Gastrocnemius medialis (tissue), 4 donors: ENCODE data around the gene PRDM16. TPM values are rescaled to one million over a fixed set of nuclear protein-coding genes. Genes with fewer than 3 reads are reported as not detected.
"Not testable (repeated sequence)": the region's sequence is repeated elsewhere in the genome, so short reads cannot be mapped to it uniquely, and the experiment has no call there.

Experiments
- ATAC-seq, 2 donors: fragments of 150-250 bp; one replicate each; pipeline ENCODE4 v1.9.1; 2016
- DNase-seq, 2 donors: peaks; one replicate each; pipeline ENCODE4 v3.0.0-alpha.2; 2019
- H3K27ac ChIP-seq, 4 donors: fragments of 200-600 bp; sonication (generic); 1 replicate in 1 of 4; 2 replicates in 3 of 4; pipeline ENCODE4 v1.5.1; 2016 to 2018; ENCODE audit warnings: mild to moderate bottlenecking in 2 of 4, moderate library complexity in 1 of 4
- H3K27me3 ChIP-seq, 3 donors: fragments of 200-600 bp; sonication (generic) in 2 of 3; 1 replicate in 1 of 3; 2 replicates in 2 of 3; pipeline versions ENCODE4 v1.5.1 to v1.6.0; 2016 to 2019; ENCODE audit warnings: mild to moderate bottlenecking in 1 of 3, moderate library complexity in 1 of 3
- H3K36me3 ChIP-seq, 2 donors: fragments of 200-600 bp; sonication (generic) in 1 of 2; one replicate each; pipeline ENCODE4 v1.5.1; 2017 to 2018
- H3K4me1 ChIP-seq, 2 donors: fragments of 200-600 bp; sonication (generic) in 1 of 2; one replicate each; pipeline ENCODE4 v1.5.1; 2016 to 2017; ENCODE audit warnings: mild to moderate bottlenecking in 2 of 2
- H3K4me3 ChIP-seq, 4 donors: fragments of 200-600 bp; sonication (generic) in 3 of 4; 1 replicate in 1 of 4; 2 replicates in 3 of 4; pipeline ENCODE4 v1.5.1; 2016 to 2019; ENCODE audit warnings: mild to moderate bottlenecking in 2 of 4
- H3K9me3 ChIP-seq, 3 donors: fragments of 200-600 bp; sonication (generic) in 2 of 3; 1 replicate in 1 of 3; 2 replicates in 2 of 3; pipeline ENCODE4 v1.5.1; 2016 to 2019
- POLR2A ChIP-seq, 2 donors: fragments of 450-650 bp; IDR thresholded peaks; one replicate each; pipeline ENCODE4 v1.6.1; 2017; ENCODE audit warnings: antibody characterized with exemption in 2 of 2, mild to moderate bottlenecking in 2 of 2, moderate library complexity in 2 of 2
- in situ Hi-C, 4 donors: fragments of 200-750 bp; cut with MboI; loops; one replicate each; pipeline versions ENCODE4 v1.15.0 to v1.8.0; 2017; ENCODE audit warnings: low sequenced_read_pairs in 4 of 4
- intact Hi-C: fragments of 100-400 bp; cut with DNase I; formaldehyde crosslinking; loops from one replicate; pipeline ENCODE4 v1.15.1; 2023; ENCODE audit warnings: low total_unique reads
- total RNA-seq, 4 donors: library from RNA; depleted of rRNA; stranded (reverse); fragments of >200 nt; gene quantifications; one replicate each; pipeline versions ENCODE4 v1.1.0 to v1.2.3, GENCODE V29; 2016
- TF ChIP-seq, protein P1 (sequence below), 5 experiments: fragments of 450-650 bp in 3 of 5; fragments of 200-600 bp in 2 of 5; sonication (generic) in 2 of 5; IDR thresholded peaks in 4 of 5; conservative IDR thresholded peaks in 1 of 5; 1 replicate in 4 of 5; 2 replicates in 1 of 5; pipeline ENCODE4 v1.5.1; 2016 to 2019; ENCODE audit warnings: antibody characterized with exemption in 5 of 5, mild to moderate bottlenecking in 3 of 5, moderate library complexity in 3 of 5

PRDM16 gene
- total RNA-seq, 4 donors from 2014 or later: 0.03 to 0.19 (median 0.17) TPM

DNA sequence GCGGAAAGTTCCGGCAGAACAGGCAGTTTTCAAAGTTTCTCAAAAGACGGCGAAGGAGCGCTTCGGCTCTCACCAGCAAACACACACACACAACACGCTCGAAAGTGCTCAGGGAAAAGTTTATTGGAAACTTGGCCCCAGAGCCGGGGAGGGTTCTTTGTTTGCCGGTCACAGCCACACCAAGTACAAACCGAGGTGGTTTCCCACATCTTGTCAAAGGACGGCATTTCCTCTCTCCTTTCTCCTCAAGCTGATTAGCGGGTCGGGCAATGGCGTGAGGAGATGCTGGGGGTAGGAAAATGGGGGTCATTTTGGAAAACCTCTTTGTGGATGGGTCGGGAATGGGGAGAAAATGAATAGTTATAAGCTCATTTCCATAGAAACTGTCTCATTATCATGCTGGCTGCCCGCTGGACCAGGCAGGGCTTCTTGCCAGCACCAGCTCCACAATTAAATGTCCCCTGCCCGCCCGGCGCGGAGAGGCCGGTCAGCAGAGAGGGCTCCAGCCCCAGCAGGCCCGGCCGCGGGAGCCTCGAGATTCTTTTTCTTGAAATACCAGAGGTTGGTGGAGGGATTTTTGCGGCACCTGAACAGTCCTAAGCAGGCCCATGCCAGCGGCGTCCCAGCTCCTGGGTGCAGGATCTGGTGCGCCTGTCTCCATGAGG lies 92.3 kb downstream of the PRDM16 start:
- ATAC-seq (no peak), DNase-seq (no peak)
- intact Hi-C loops (no loop called here), in situ Hi-C loops (no loop called here)
- Histone ChIP-seq H3K4me1 (no peaks in the 10 kb centered on the region), H3K9me3 (no peaks in the 10 kb centered on the region), H3K27me3 (peaks cover 0 to 7% (median 1%) of the 10 kb centered on the region in 3 donors), H3K36me3 (no peaks in the 10 kb centered on the region), H3K27ac (no peak overlapping the region), H3K4me3 (no peak overlapping the region)
- TF ChIP-seq, protein P1, sequence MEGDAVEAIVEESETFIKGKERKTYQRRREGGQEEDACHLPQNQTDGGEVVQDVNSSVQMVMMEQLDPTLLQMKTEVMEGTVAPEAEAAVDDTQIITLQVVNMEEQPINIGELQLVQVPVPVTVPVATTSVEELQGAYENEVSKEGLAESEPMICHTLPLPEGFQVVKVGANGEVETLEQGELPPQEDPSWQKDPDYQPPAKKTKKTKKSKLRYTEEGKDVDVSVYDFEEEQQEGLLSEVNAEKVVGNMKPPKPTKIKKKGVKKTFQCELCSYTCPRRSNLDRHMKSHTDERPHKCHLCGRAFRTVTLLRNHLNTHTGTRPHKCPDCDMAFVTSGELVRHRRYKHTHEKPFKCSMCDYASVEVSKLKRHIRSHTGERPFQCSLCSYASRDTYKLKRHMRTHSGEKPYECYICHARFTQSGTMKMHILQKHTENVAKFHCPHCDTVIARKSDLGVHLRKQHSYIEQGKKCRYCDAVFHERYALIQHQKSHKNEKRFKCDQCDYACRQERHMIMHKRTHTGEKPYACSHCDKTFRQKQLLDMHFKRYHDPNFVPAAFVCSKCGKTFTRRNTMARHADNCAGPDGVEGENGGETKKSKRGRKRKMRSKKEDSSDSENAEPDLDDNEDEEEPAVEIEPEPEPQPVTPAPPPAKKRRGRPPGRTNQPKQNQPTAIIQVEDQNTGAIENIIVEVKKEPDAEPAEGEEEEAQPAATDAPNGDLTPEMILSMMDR (IDR thresholded peaks at IDR 0.05 in 4 of 5, conservative IDR thresholded peaks at IDR 0.05 in 1 of 5): no peak
- TF ChIP-seq POLR2A (IDR thresholded peaks at IDR 0.05): no peak

DNA sequence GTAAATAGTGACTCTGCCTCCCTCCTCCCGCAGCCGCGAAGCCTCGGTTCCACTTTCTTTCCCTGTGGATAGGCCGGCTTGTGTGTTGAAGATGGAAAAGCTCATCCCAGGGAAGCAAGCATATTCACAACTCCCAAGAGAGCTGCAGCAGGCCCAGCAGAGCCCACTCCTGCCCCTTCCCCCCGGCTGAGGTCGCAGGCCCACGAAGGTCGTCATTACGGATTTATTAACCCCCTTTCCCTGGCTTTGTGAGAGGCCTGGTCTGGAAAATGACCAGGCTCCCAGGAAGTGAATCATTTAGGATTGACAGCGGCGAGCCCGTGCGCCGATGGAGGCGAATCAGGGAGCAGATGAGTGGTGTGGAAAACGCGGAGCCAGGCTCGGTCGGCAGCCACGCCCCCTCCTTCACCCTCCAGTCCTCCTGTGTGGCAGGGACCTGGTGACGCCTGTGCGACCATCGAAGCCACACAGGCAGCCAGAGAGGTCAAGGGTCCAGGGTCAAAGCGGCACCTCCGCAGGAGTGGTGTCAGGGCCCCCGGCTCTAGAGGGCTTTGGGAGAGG lies 93.4 kb downstream of the PRDM16 start:
- ATAC-seq (no peak), DNase-seq (no peak)
- Histone ChIP-seq H3K27me3 (peaks cover 0 to 3% (median 0%) of the 10 kb centered on the region in 3 donors), H3K36me3 (no peaks in the 10 kb centered on the region), H3K4me1 (no peaks in the 10 kb centered on the region), H3K9me3 (no peaks in the 10 kb centered on the region), H3K4me3 (no peak overlapping the region), H3K27ac (no peak overlapping the region)
- intact Hi-C loops (no loop called here), in situ Hi-C loops (no loop called here)
- TF ChIP-seq, protein P1 (IDR thresholded peaks at IDR 0.05 in 4 of 5, conservative IDR thresholded peaks at IDR 0.05 in 1 of 5): no peak
- no peak for TF ChIP-seq POLR2A (IDR thresholded peaks at IDR 0.05)

DNA sequence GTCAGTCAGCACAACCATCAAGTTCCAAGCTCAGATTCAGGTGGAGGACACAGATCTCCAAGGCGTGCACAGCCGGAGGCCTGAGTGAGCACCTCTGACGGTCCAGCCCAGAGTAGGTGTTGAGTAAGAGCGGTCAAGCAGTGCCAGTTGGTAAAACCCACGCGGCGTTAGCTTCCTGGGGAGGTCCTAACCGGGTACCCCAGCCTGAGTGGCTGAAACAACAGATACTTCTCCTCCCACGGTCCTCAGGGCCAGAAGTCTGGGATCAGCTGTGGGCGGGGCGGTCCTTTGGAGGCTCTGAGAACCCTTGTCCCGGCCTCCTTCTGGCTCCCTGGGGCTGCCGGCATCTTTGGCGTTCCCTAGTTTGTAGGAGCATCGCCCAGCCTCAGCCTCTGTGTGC lies 94.4 kb downstream of the PRDM16 start:
- TF ChIP-seq POLR2A (IDR thresholded peaks at IDR 0.05): no peak
- TF ChIP-seq, protein P1 (IDR thresholded peaks at IDR 0.05 in 4 of 5, conservative IDR thresholded peaks at IDR 0.05 in 1 of 5): no peak
- H3K4me3 ChIP-seq: no peak overlapping the region
- peaks cover 0 to 3% (median 0%) of the 10 kb centered on the region in 3 donors for H3K27me3 ChIP-seq
- in situ Hi-C loops: no loop called here
- intact Hi-C loops: no loop called here
- DNase-seq (no peak), ATAC-seq (no peak)
- H3K9me3 ChIP-seq: no peaks in the 10 kb centered on the region
- no peaks in the 10 kb centered on the region for H3K36me3 ChIP-seq
- H3K4me1 ChIP-seq: no peaks in the 10 kb centered on the region
- H3K27ac ChIP-seq: no peak overlapping the region

DNA sequence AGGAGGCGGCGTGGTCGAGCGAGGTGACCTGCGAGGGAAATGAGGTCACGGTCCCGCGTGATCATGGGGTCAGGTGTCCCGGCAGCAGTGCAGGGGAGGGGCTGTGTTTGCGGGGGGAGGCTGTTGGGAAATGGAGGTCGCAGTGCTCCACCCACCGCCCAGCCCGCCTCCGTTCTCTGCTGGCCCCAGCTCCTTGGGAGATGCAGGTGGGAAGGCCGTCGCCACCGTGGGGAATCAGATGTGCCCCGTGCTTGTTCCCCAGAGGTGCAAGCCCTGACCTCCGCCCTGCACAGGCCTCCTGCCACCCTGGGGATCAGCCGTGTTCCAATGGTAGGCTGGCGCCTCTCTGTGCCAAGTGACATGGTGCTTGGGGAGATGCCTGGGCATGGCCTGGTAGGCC lies 95.7 kb downstream of the PRDM16 start:
- Histone ChIP-seq H3K27me3 (peaks cover 0 to 3% (median 0%) of the 10 kb centered on the region in 3 donors), H3K4me1 (no peaks in the 10 kb centered on the region), H3K27ac (no peak overlapping the region), H3K36me3 (no peaks in the 10 kb centered on the region), H3K4me3 (no peak overlapping the region), H3K9me3 (no peaks in the 10 kb centered on the region)
- intact Hi-C loops: no loop called here
- no peak for TF ChIP-seq POLR2A (IDR thresholded peaks at IDR 0.05)
- TF ChIP-seq, protein P1 (IDR thresholded peaks at IDR 0.05 in 4 of 5, conservative IDR thresholded peaks at IDR 0.05 in 1 of 5): no peak
- in situ Hi-C loops: no loop called here
- no peak for ATAC-seq
- DNase-seq: no peak

DNA sequence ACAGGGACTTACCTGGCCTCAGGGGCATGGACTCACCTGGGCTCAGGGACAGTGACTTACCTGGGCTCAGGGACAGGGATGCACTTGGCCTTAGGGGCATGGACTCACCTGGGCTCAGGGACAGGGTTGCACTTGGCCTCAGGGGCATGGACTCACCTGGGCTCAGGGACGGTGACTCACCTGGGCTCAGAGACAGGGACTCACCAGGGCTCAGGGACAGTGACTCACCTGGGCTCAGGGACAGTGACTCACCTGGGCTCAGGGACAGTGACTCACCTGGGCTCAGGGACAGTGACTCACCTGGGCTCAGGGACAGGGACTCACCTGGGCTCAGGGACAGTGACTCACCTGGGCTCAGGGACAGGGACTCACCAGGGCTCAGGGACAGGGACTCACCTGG lies 96.2 kb downstream of the PRDM16 start:
- in situ Hi-C loops, H3K4me1 ChIP-seq, H3K27ac ChIP-seq, intact Hi-C loops, H3K4me3 ChIP-seq, H3K36me3 ChIP-seq, H3K9me3 ChIP-seq, ATAC-seq, DNase-seq, H3K27me3 ChIP-seq: not testable (repeated sequence)
